Keratinocyte (primary cell): Measurements from ENCODE around the gene JPT1. TPM values are rescaled to one million over a fixed set of nuclear protein-coding genes. Genes with fewer than 3 reads are reported as not detected.

Experiments
- DNase-seq: peaks from one replicate; pipeline ENCODE4 v3.0.0-alpha.2; 2011; ENCODE audit warnings: low read depth, missing footprints, low spot score
- FAIRE-seq: peaks from 2 replicates; lab custom pipeline; 2011; peaks lifted over from hg19 to GRCh38; lab: Jason Lieb, UNC
- H2AFZ ChIP-seq: 2 replicates; pipeline ENCODE4 v1.6.0; 2012; ENCODE audit warnings: low read length, control low read depth, inconsistent platforms; ENCODE audit not compliant: control insufficient read depth
- H3K27ac ChIP-seq: 2 replicates; pipeline ENCODE4 v1.5.1; 2011; ENCODE audit warnings: low read length; ENCODE audit not compliant: control insufficient read depth, insufficient read depth
- H3K27me3 ChIP-seq: 3 replicates; pipeline ENCODE4 v1.6.0; 2011; ENCODE audit warnings: low read length; ENCODE audit not compliant: control insufficient read depth, insufficient read depth; ENCODE audit errors: extremely low read depth
- H3K36me3 ChIP-seq, 2 experiments: 2 replicates in 1 of 2; 3 replicates in 1 of 2; pipeline ENCODE4 v1.5.1; 2011; ENCODE audit warnings: low read length in 2 of 2, mild to moderate bottlenecking in 1 of 2; ENCODE audit not compliant: control insufficient read depth in 2 of 2, insufficient read depth in 2 of 2; ENCODE audit errors: extremely low read depth in 1 of 2
- H3K4me1 ChIP-seq: 3 replicates; pipeline ENCODE4 v1.5.1; 2011; ENCODE audit warnings: low read length; ENCODE audit not compliant: control insufficient read depth, insufficient read depth; ENCODE audit errors: extremely low read depth
- H3K4me2 ChIP-seq: 3 replicates; pipeline ENCODE4 v1.6.0; 2011; ENCODE audit warnings: low read depth, low read length; ENCODE audit not compliant: control insufficient read depth, insufficient read depth; ENCODE audit errors: extremely low read depth
- H3K4me3 ChIP-seq, 3 experiments: fragments of 200-600 bp in 1 of 3; sonication (generic) in 1 of 3; 2 replicates in 2 of 3; 3 replicates in 1 of 3; pipeline ENCODE4 v1.5.1; 2011 to 2016; ENCODE audit warnings: low read length in 3 of 3, mild to moderate bottlenecking in 3 of 3, control low read depth in 2 of 3, inconsistent platforms in 1 of 3, low read depth in 1 of 3, mixed read lengths in 1 of 3, mixed run types in 1 of 3, moderate library complexity in 1 of 3; ENCODE audit not compliant: control insufficient read depth in 2 of 3, insufficient read depth in 2 of 3; ENCODE audit errors: extremely low read depth in 1 of 3
- H3K79me2 ChIP-seq: 2 replicates; pipeline ENCODE4 v1.6.0; 2012; ENCODE audit warnings: low read length; ENCODE audit not compliant: control insufficient read depth, insufficient read depth
- H3K9ac ChIP-seq: 3 replicates; pipeline ENCODE4 v1.6.0; 2011; ENCODE audit warnings: low read length; ENCODE audit not compliant: control insufficient read depth, insufficient read depth; ENCODE audit errors: extremely low read depth
- H3K9me1 ChIP-seq: 3 replicates; pipeline ENCODE4 v1.6.0; 2011; ENCODE audit warnings: low read length; ENCODE audit not compliant: control insufficient read depth, insufficient read depth; ENCODE audit errors: extremely low read depth
- H3K9me3 ChIP-seq: 2 replicates; pipeline ENCODE4 v1.5.1; 2012; ENCODE audit warnings: low read depth, low read length; ENCODE audit not compliant: control insufficient read depth
- H4K20me1 ChIP-seq: 3 replicates; pipeline ENCODE4 v1.6.0; 2011; ENCODE audit warnings: low read length; ENCODE audit not compliant: control insufficient read depth, insufficient read depth; ENCODE audit errors: extremely low read depth
- EZH2 ChIP-seq: IDR thresholded peaks from one replicate; pipeline ENCODE4 v1.6.1; 2012; ENCODE audit warnings: inconsistent platforms, mild to moderate bottlenecking, low read length, moderate library complexity
- dilution Hi-C: fragments of 300-500 bp; cut with MboI; formaldehyde crosslinking; loops from one replicate; pipeline ENCODE4 v1.7.0; 2020; ENCODE audit warnings: low sequenced_read_pairs; ENCODE audit not compliant: extremely low pct_ligation_motif_present
- polyA plus RNA-seq, 5 experiments: library from polyadenylated mRNA; depleted of rRNA in 3 of 5; stranded (reverse) in 3 of 5; stranded (forward) in 1 of 5; unstranded in 1 of 5; fragments of >200 nt; gene quantifications; 1 replicate in 1 of 5; 2 replicates in 3 of 5; 3 replicates in 1 of 5; pipeline versions ENCODE4 v1.2.1 to v1.2.3, GENCODE V29; 2011 to 2012; ENCODE audit warnings: missing spikeins in 2 of 5, low read depth in 1 of 5, low replicate concordance in 1 of 5
- TF ChIP-seq, protein P1 (sequence below), 3 experiments: IDR thresholded peaks in 1 of 3; conservative IDR thresholded peaks in 1 of 3; optimal IDR thresholded peaks in 1 of 3; 2 replicates in 2 of 3; 3 replicates in 1 of 3; pipeline versions ENCODE3 to v1.5.1; 2011; ENCODE audit warnings: low read length in 3 of 3, mild to moderate bottlenecking in 3 of 3, moderate library complexity in 2 of 3, control low read depth in 1 of 3, inconsistent platforms in 1 of 3; ENCODE audit not compliant: insufficient read depth in 2 of 3; ENCODE audit errors: extremely low read depth in 1 of 3

JPT1 gene
- polyA plus RNA-seq, 1 donor (not counting 4 experiments of a cell fraction or from before 2014, with no cell fraction given) = 142 TPM

DNA sequence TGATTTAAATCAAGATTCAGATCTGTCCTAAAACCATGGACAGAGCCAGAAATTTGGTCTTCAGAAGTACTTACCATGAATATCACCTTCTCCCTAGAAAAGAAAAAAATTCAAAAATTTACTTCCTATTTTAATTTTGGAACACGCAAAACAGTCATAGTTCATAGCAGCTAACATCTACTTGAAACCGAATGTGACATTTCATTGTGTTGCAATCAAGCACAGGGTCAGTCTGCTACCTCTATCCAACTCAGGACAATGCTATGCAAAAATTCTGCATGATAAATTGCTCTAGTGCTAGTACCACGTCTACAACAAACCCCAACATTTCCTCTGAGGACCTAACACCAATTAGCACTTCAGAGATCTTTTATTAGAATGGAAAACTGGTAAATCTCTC, 7.7 kb downstream of the JPT1 start:
- TF ChIP-seq, protein P1, sequence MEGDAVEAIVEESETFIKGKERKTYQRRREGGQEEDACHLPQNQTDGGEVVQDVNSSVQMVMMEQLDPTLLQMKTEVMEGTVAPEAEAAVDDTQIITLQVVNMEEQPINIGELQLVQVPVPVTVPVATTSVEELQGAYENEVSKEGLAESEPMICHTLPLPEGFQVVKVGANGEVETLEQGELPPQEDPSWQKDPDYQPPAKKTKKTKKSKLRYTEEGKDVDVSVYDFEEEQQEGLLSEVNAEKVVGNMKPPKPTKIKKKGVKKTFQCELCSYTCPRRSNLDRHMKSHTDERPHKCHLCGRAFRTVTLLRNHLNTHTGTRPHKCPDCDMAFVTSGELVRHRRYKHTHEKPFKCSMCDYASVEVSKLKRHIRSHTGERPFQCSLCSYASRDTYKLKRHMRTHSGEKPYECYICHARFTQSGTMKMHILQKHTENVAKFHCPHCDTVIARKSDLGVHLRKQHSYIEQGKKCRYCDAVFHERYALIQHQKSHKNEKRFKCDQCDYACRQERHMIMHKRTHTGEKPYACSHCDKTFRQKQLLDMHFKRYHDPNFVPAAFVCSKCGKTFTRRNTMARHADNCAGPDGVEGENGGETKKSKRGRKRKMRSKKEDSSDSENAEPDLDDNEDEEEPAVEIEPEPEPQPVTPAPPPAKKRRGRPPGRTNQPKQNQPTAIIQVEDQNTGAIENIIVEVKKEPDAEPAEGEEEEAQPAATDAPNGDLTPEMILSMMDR (optimal IDR thresholded peaks at IDR 0.05 in 1 of 3, IDR thresholded peaks at IDR 0.05 in 1 of 3, conservative IDR thresholded peaks at IDR 0.05 in 1 of 3; ENCODE audit: extremely low read depth in 1 of 3, insufficient read depth in 2 of 3, low read length in 3 of 3) = no peak
- no peak for TF ChIP-seq EZH2
- no peaks in the 10 kb centered on the region for H3K9me3 ChIP-seq
- no peaks in the 10 kb centered on the region for H3K4me1 ChIP-seq
- H3K27me3 ChIP-seq = no peaks in the 10 kb centered on the region
- no peak overlapping the region for H3K4me3 ChIP-seq
- no peak overlapping the region for H3K9ac ChIP-seq
- dilution Hi-C loops = no loop called here
- no peaks in the 10 kb centered on the region for H3K9me1 ChIP-seq
- no peak overlapping the region for H2AFZ ChIP-seq
- no peak overlapping the region for H3K27ac ChIP-seq
- peaks cover 8% of the 10 kb centered on the region for H4K20me1 ChIP-seq
- peaks cover 40 to 57% of the 10 kb centered on the region in 2 experiments for H3K36me3 ChIP-seq
- FAIRE-seq (no peak), DNase-seq (no peak)
- peaks cover 59% of the 10 kb centered on the region for H3K79me2 ChIP-seq
- no peak overlapping the region for H3K4me2 ChIP-seq

DNA sequence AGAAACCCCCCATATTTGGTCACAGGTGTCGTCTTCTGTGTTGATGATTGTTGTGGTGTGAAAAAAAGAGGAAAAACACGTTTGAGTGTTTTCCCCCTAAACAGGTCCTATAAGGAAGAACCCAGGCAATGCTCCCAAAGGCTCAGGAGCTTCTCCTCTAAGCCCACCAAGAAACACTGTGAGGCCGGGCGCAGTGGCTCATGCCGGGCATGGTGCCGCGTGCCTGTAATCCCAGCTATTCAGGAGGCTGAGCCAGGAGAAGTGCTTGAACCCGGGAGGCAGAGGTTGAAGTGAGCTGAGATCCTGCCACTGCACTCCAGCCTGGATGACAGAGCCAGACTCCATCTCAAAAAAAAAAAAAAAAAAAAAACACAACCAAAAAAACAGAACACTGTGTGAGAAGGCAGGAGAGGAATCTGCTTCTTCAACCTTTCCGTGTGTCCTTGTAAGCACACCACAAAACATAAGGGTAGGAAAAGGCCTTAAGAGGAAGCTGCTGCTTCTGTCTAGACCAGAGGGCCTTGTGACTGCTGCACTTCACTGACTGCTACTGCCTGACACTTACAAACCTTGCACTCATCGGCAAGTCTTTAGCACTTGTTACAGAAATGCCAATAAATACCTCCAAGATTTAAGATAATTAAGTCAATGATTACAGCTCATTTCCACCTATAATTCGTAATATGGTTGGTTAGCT, 9.3 kb downstream of the JPT1 start:
- no peak for FAIRE-seq
- TF ChIP-seq, protein P1 (optimal IDR thresholded peaks at IDR 0.05 in 1 of 3, IDR thresholded peaks at IDR 0.05 in 1 of 3, conservative IDR thresholded peaks at IDR 0.05 in 1 of 3; ENCODE audit: extremely low read depth in 1 of 3, insufficient read depth in 2 of 3, low read length in 3 of 3) = no peak
- no peak for TF ChIP-seq EZH2

More for the DNA sequence above, 9.3 kb downstream of the JPT1 start:
- Histone ChIP-seq H3K27me3 (no peaks in the 10 kb centered on the region), H3K27ac (no peak overlapping the region), H3K36me3 (peaks cover 45 to 69% of the 10 kb centered on the region in 2 experiments), H3K9ac (no peak overlapping the region), H3K9me3 (no peaks in the 10 kb centered on the region), H4K20me1 (peaks cover 7% of the 10 kb centered on the region), H3K4me1 (no peaks in the 10 kb centered on the region), H2AFZ (no peak overlapping the region), H3K79me2 (peaks cover 48% of the 10 kb centered on the region), H3K4me3 (no peak overlapping the region), H3K9me1 (no peaks in the 10 kb centered on the region), H3K4me2 (no peak overlapping the region)
- no peak for DNase-seq
- dilution Hi-C loops = no loop called here
